ENCODE data around the gene IL19. TPM values are rescaled to one million over a fixed set of nuclear protein-coding genes. Genes with fewer than 3 reads are reported as not detected.
A peak's percentile ranks its signal among the peaks of the same experiment; 100 is the strongest.

IL19 gene
- total RNA-seq, 1 experiment from 2014 or later = not detected

DNA sequence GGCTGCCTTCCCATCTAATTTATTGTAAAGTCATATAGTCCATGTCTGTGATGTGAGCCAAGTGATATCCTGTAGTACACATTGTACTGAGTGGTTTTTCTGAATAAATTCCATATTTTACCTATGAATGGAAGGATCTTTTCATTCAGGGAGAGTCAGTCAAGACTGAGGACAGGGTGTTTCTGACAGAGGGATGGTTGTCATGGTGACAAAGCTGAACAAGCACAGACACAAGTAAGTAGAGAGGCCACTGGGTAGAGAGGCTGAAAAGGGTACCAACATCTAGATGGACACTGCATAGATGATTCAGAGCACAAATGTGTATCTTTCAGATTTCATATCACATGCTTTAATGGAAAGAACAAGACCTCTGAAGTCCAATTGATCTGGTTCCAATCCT is 72.3 kb downstream of the IL19 start:
- no peak overlapping the region for H3K4me3 Mint-ChIP-seq (ENCODE audit: unreplicated experiment)
- peaks cover 32% of the 10 kb centered on the region for H3K4me1 Mint-ChIP-seq (ENCODE audit: insufficient read depth, unreplicated experiment)
- TF ChIP-seq, protein P1, sequence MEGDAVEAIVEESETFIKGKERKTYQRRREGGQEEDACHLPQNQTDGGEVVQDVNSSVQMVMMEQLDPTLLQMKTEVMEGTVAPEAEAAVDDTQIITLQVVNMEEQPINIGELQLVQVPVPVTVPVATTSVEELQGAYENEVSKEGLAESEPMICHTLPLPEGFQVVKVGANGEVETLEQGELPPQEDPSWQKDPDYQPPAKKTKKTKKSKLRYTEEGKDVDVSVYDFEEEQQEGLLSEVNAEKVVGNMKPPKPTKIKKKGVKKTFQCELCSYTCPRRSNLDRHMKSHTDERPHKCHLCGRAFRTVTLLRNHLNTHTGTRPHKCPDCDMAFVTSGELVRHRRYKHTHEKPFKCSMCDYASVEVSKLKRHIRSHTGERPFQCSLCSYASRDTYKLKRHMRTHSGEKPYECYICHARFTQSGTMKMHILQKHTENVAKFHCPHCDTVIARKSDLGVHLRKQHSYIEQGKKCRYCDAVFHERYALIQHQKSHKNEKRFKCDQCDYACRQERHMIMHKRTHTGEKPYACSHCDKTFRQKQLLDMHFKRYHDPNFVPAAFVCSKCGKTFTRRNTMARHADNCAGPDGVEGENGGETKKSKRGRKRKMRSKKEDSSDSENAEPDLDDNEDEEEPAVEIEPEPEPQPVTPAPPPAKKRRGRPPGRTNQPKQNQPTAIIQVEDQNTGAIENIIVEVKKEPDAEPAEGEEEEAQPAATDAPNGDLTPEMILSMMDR (IDR thresholded peaks at IDR 0.05; ENCODE audit: unreplicated experiment) = no peak
- CTCF ChIA-PET = interaction anchor here (0.6 to 3.2 kb wide), 9 partner anchors 8 to 117 kb away, joined by 3 to 18 read pairs (median 4); partner anchors contain the start of gene IL20
- intact Hi-C loops (cut with micrococcal nuclease) = no loop called here
- DNase-seq (ENCODE audit: unreplicated experiment) = no peak
- no peaks in the 10 kb centered on the region for H3K36me3 Mint-ChIP-seq (ENCODE audit: insufficient read depth, unreplicated experiment)
- no TSS peak for BruUV-seq (replicated peaks)
- H3K27ac Mint-ChIP-seq (ENCODE audit: low read depth, unreplicated experiment) = peak overlapping the region; percentile 40
- no peaks in the 10 kb centered on the region for H3K9me3 Mint-ChIP-seq (ENCODE audit: unreplicated experiment)
- POLR2A ChIA-PET = interaction anchor here (1.2 to 1.6 kb wide), 4 partner anchors 11 to 180 kb away, joined by 3 to 9 read pairs (median 4); no protein-coding TSS in a partner anchor
- H3K27me3 Mint-ChIP-seq (ENCODE audit: insufficient read depth, unreplicated experiment) = no peaks in the 10 kb centered on the region

DNA sequence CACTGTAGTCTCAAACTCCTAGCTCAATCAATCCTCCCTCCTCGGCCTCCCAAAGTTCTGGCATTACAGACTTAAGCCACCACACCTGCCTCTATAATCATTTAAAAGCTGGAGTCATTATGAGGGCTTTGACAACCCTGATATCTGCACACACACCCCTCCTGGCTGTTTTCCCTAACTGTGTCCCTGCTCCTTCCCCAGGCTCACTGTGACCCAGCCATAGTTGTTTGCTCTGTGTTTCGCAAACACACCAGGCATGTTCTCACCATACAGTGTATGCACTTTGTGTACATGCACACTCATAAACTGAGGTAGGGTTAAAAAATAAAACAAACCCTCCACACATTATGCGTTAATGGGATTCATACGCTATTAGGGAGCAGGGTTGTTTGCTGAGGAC is 73.1 kb downstream of the IL19 start:
- DNase-seq (ENCODE audit: unreplicated experiment) = no peak
- no peaks in the 10 kb centered on the region for H3K36me3 Mint-ChIP-seq (ENCODE audit: insufficient read depth, unreplicated experiment)
- CTCF ChIA-PET = interaction anchor here (0.6 to 3.2 kb wide), 3 partner anchors 21 to 169 kb away, joined by 3 to 18 read pairs (median 3); partner anchors contain the start of gene IL20
- H3K27ac Mint-ChIP-seq (ENCODE audit: low read depth, unreplicated experiment) = no peak overlapping the region
- TF ChIP-seq, protein P1 (IDR thresholded peaks at IDR 0.05; ENCODE audit: unreplicated experiment) = no peak
- intact Hi-C loops (cut with micrococcal nuclease) = no loop called here
- H3K4me3 Mint-ChIP-seq (ENCODE audit: unreplicated experiment) = no peak overlapping the region
- peaks cover 36% of the 10 kb centered on the region for H3K4me1 Mint-ChIP-seq (ENCODE audit: insufficient read depth, unreplicated experiment)
- POLR2A ChIA-PET = interaction anchor here (5.3 kb wide), 1 partner anchor 10 kb away, joined by 36 read pairs; no protein-coding TSS in a partner anchor
- no peaks in the 10 kb centered on the region for H3K9me3 Mint-ChIP-seq (ENCODE audit: unreplicated experiment)
- peaks cover under 1% of the 10 kb centered on the region for H3K27me3 Mint-ChIP-seq (ENCODE audit: insufficient read depth, unreplicated experiment)
- no TSS peak for BruUV-seq (replicated peaks)

DNA sequence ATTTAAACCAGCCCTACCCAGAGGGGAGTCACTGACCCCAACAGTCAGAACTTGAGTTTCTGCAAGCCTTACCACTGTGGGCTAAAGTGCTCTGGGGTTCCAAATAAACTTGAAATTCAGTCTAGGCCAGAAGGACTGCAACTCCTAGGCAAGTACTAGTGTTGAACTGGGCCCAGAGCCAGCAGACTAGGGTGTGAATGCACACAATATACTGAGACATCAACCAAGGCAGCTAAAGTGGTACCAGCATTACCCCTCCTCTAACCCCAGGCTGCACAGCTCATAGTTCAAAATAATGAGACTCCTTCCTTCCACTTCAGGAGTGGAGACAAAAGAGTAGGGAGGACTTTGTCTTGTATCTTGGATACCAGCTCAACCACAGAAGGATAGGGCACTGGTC is 75.9 kb downstream of the IL19 start:
- BruUV-seq (replicated peaks) = no TSS peak
- DNase-seq (ENCODE audit: unreplicated experiment) = peak; percentile 34
- intact Hi-C loops (cut with micrococcal nuclease) = no loop called here
- Mint-ChIP-seq H3K9me3 (ENCODE audit: unreplicated experiment) (no peaks in the 10 kb centered on the region), H3K27ac (ENCODE audit: low read depth, unreplicated experiment) (no peak overlapping the region), H3K27me3 (ENCODE audit: insufficient read depth, unreplicated experiment) (peaks cover 23% of the 10 kb centered on the region), H3K4me1 (ENCODE audit: insufficient read depth, unreplicated experiment) (peaks cover 21% of the 10 kb centered on the region), H3K4me3 (ENCODE audit: unreplicated experiment) (no peak overlapping the region), H3K36me3 (ENCODE audit: insufficient read depth, unreplicated experiment) (no peaks in the 10 kb centered on the region)
- TF ChIP-seq, protein P1 (IDR thresholded peaks at IDR 0.05; ENCODE audit: unreplicated experiment) = no peak
- CTCF ChIA-PET = interaction anchor here (0.6 to 2.8 kb wide), 8 partner anchors 12 to 121 kb away, joined by 3 to 22 read pairs (median 10); partner anchors contain the start of gene IL20
- POLR2A ChIA-PET = interaction anchor here (0.6 to 5.3 kb wide), 6 partner anchors 13 to 63 kb away, joined by 3 to 36 read pairs (median 4); no protein-coding TSS in a partner anchor

DNA sequence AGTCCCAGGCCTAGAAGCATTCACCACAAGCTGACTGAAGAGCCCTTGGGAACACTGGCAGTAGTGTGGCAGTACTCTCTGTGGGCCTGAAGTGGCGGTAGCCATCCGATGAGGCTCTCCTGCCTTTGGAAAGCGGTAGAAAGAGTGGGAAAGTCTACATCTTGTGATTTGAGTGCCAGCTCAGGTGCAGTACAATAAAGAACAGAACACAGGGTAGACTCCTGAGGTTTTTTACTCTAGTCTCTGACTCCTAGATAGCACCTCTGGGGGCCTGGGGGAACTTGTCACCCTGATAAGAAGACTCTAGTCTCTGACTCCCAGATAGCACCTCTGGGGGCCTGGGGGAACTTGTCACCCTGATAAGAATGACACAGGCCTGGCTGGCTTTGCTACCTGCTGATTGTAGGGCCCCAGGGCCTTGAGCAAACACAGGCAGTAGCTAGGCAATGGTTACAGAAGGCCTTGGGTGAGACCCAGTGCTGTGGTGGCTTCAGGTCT is 76.8 kb downstream of the IL19 start:
- BruUV-seq (replicated peaks) = no TSS peak
- Mint-ChIP-seq H3K4me3 (ENCODE audit: unreplicated experiment) (no peak overlapping the region), H3K4me1 (ENCODE audit: insufficient read depth, unreplicated experiment) (peaks cover 21% of the 10 kb centered on the region), H3K27ac (ENCODE audit: low read depth, unreplicated experiment) (no peak overlapping the region), H3K27me3 (ENCODE audit: insufficient read depth, unreplicated experiment) (peaks cover 23% of the 10 kb centered on the region), H3K36me3 (ENCODE audit: insufficient read depth, unreplicated experiment) (no peaks in the 10 kb centered on the region), H3K9me3 (ENCODE audit: unreplicated experiment) (no peaks in the 10 kb centered on the region)
- no peak for DNase-seq (ENCODE audit: unreplicated experiment)
- POLR2A ChIA-PET = interaction anchor here (0.6 to 5.3 kb wide), 13 partner anchors 9 to 1042 kb away, joined by 3 to 36 read pairs (median 3); no protein-coding TSS in a partner anchor
- intact Hi-C loops (cut with micrococcal nuclease) = no loop called here
- TF ChIP-seq, protein P1 (IDR thresholded peaks at IDR 0.05; ENCODE audit: unreplicated experiment) = no peak
- CTCF ChIA-PET = interaction anchor here (0.7 to 2.8 kb wide), 17 partner anchors 9 to 357 kb away, joined by 3 to 22 read pairs (median 5); partner anchors contain the start of gene IL20
